Measurements from ENCODE around the gene KIF25.

DNA sequence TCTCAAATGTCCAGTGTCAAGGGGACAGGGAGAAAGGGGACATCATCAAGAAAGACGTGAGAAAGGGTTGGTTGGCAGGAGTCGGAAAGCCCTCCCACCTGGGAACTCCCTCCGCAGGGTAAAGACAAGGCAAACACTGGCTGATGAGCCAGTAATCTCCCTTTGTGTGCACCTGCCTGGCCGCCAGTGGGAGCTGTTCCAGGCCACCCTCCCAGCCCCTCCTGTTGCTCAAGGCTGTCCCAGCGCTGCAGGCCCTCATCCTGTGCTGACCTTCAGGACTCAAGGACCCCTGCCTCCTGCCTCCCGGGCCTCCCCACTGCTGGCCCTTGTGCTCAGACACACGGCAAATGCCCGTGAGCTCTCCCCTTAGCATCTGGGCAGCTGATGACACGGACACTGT lies 74.1 kb downstream of the KIF25 start:
- TF ChIP-seq, protein P1, sequence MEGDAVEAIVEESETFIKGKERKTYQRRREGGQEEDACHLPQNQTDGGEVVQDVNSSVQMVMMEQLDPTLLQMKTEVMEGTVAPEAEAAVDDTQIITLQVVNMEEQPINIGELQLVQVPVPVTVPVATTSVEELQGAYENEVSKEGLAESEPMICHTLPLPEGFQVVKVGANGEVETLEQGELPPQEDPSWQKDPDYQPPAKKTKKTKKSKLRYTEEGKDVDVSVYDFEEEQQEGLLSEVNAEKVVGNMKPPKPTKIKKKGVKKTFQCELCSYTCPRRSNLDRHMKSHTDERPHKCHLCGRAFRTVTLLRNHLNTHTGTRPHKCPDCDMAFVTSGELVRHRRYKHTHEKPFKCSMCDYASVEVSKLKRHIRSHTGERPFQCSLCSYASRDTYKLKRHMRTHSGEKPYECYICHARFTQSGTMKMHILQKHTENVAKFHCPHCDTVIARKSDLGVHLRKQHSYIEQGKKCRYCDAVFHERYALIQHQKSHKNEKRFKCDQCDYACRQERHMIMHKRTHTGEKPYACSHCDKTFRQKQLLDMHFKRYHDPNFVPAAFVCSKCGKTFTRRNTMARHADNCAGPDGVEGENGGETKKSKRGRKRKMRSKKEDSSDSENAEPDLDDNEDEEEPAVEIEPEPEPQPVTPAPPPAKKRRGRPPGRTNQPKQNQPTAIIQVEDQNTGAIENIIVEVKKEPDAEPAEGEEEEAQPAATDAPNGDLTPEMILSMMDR (IDR thresholded peaks at IDR 0.05), result no peak
- no peak for TF ChIP-seq POLR2AphosphoS5 (IDR thresholded peaks at IDR 0.05)
